ENCODE results near the gene DHODH.
A peak's percentile ranks its signal among the peaks of the same experiment; 100 is the strongest.
"Not testable (repeated sequence)": the region's sequence is repeated elsewhere in the genome, so short reads cannot be mapped to it uniquely, and the experiment has no call there.

Gene DHODH

GRCh38 chr16:72064361-72064894 lies 55.9 kb downstream of the DHODH start:
- H3K4me3 ChIP-seq (replicated peaks; ENCODE audit: low read depth, low read length) = no peak overlapping the region
- no peak for DNase-seq (ENCODE audit: extremely low read depth, low read depth)
- TF ChIP-seq, protein P1, sequence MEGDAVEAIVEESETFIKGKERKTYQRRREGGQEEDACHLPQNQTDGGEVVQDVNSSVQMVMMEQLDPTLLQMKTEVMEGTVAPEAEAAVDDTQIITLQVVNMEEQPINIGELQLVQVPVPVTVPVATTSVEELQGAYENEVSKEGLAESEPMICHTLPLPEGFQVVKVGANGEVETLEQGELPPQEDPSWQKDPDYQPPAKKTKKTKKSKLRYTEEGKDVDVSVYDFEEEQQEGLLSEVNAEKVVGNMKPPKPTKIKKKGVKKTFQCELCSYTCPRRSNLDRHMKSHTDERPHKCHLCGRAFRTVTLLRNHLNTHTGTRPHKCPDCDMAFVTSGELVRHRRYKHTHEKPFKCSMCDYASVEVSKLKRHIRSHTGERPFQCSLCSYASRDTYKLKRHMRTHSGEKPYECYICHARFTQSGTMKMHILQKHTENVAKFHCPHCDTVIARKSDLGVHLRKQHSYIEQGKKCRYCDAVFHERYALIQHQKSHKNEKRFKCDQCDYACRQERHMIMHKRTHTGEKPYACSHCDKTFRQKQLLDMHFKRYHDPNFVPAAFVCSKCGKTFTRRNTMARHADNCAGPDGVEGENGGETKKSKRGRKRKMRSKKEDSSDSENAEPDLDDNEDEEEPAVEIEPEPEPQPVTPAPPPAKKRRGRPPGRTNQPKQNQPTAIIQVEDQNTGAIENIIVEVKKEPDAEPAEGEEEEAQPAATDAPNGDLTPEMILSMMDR (IDR thresholded peaks at IDR 0.05; ENCODE audit: low read depth, low read length, missing control alignments) = no peak

DNA sequence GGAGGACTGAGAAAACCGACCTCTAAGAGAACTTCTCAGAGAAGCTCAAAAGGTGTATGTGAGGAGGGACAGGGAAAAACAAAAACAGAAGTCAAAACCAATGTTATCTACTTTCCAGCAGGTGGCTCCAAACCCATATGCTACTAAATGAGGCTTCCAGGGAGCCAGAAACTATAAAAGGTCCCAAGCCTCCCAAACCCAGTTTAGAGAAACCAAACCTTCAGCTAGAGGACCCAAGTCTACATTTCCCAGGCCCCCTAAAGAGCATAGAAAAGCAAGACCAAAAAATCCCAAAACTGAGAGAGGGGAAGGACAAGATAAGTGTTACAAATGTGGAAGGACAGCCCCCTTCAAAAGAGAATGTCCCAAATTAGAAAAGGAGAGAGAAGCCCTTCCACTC lies 58.2 kb downstream of the DHODH start:
- DNase-seq (ENCODE audit: extremely low read depth, low read depth) = no peak
- no peak overlapping the region for H3K4me3 ChIP-seq (replicated peaks; ENCODE audit: low read depth, low read length)

GRCh38 chr16:72068930-72069329 lies 60.4 kb downstream of the DHODH start:
- H3K4me3 ChIP-seq (replicated peaks; ENCODE audit: low read depth, low read length) = no peak overlapping the region
- TF ChIP-seq, protein P1 (IDR thresholded peaks at IDR 0.05; ENCODE audit: low read depth, low read length, missing control alignments) = no peak
- no peak for DNase-seq (ENCODE audit: extremely low read depth, low read depth)

More for the DNA sequence above, 58.2 kb downstream of the DHODH start:
- TF ChIP-seq, protein P1 (IDR thresholded peaks at IDR 0.05; ENCODE audit: low read depth, low read length, missing control alignments) = peak; percentile 55

DNA sequence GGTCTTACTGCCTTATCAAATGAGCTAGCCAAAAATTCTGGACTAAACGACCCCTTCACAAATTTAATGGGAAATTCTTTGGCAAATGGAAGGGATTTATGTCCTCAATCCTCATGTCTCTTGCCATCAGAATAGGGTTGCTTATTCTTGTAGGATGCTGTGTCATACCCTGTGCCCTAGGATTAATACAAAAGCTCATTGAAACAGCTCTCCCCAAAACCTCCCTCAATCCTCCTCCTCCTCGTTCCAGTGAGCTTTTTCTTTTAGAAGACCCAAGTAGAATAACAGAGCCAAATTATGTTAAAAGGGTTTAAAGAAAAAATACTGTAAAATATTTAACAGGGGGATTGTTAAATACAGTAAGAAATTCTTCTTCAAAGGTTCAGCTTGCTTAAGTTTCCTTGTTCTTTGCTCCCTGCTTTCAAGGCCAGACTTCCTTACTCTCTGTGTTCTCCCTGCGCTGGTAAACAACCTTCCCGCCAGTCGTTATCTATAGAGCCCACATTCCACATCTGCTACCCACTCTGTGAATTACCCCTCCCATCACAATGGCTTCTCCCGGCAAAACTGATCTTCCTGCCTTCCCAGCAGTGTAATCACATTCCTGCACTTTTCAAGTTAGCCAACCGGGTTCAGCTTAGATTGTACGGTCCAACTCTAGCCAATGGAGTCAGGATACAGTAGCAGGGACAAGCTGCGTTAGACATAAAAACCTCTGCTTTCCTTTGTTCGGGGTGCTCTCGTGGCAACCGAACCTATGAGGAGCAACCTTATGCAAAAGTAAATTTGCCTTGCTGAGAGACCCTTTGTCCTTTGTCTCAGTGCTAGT lies 64.2 kb downstream of the DHODH start:
- DNase-seq (ENCODE audit: extremely low read depth, low read depth) = peak; percentile 10
- H3K4me3 ChIP-seq (replicated peaks; ENCODE audit: low read depth, low read length) = no peak overlapping the region
- TF ChIP-seq, protein P1 (IDR thresholded peaks at IDR 0.05; ENCODE audit: low read depth, low read length, missing control alignments) = no peak

DNA sequence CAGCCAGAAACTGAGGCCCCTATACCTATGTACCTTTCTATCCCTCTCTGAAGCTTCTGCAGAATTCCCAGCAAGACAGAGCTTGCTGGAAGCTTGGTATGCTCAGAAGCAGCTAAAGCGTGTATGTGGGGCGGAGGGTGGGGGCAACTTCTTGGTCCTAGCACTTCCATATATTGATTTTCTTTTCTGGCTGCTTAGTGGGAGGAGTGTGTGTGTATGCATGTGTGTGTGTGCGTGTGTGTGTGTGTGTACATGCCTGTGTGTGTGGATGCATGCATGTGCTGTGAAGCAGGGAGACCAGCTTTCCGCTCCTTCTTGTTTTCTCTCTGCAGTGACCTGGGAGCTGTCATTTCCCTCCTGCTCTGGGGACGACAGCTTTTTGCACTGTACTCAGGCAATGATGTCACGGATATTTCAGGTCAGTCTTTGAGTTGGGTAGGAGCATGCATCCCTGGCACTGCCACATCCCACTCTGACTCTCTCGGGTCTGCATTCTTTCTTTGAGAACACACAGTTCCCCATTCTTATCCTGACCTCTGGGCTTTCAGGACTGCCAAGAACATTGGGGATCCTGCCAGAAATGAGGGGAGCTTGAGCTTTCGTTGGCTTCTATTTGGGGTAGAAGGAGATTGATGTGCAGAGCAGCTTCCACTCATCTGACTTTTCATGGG lies 65.2 kb downstream of the DHODH start:
- TF ChIP-seq, protein P1 (IDR thresholded peaks at IDR 0.05; ENCODE audit: low read depth, low read length, missing control alignments) = no peak
- no peak for DNase-seq (ENCODE audit: extremely low read depth, low read depth)
- no peak overlapping the region for H3K4me3 ChIP-seq (replicated peaks; ENCODE audit: low read depth, low read length)

DNA sequence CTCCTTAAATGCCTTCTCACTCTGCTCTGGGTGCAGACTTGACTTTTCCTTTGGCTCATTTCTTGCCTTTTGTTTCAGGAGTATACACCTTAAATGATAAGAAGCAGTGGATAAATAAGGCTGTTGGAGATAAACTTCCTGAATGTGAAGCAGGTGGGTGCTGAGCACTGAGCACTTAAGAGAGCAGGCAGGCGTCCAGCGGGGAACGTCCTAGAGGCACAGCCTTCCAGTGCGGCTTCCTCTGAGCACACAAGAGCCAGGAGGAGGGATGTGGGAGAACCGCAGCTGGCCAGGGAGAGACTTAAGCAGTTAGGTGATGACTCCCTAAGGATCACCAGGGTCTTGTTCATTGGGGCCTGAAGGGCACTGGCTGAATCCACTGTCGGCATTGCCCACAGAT lies 66.5 kb downstream of the DHODH start:
- not testable (repeated sequence) for H3K4me3 ChIP-seq (replicated peaks; ENCODE audit: low read depth, low read length); DNase-seq (ENCODE audit: extremely low read depth, low read depth)
